ENCODE data around the gene CREBRF.
A peak's percentile ranks its signal among the peaks of the same experiment; 100 is the strongest.

DNA sequence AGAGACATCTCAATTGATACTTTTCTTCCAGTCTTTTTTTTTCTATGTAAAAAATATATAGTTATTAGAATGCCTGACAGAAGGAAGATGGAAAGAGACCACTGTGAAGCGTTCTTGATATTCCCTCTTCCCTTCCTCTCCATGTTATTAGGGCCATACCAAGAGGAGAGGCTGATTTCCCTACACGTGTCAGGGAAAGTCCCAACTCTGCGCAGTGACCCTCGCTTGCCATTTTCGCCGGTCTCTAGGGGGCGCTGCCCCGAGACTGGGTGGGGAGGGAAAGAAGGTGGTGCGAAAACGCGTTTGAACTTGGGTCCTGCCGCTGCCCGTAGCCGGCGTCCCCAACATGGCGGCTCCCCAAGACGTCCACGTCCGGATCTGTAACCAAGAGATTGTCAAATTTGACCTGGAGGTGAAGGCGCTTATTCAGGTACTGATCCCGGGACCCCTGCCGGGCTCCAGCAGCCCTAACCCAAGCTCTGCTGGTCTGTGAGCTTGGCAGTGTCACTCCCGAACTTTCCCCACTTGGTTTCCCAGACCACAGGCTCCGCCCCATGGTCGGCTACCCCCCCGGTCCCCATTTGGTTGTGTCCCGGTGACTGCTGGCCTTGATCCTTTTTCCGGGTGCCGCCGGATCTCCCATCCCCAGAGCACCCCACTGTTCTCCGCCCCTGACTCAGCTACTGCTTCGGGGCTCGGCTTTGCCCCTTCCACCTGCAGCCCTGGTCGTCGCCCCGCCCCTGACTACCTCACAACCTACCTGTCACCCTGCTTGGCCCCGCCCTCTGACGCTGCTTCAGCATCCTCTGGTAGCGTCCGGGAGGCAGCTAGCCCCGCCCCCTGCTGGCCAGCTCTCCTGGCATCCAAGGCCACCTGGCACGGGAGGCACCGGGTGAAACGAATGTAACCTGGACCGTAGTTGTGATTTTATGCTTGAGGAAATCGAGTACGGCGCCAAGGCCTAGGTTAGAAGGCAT is 88.3 kb downstream of the CREBRF start, which contains the start of gene BNIP1:
- TF ChIP-seq, protein P1, sequence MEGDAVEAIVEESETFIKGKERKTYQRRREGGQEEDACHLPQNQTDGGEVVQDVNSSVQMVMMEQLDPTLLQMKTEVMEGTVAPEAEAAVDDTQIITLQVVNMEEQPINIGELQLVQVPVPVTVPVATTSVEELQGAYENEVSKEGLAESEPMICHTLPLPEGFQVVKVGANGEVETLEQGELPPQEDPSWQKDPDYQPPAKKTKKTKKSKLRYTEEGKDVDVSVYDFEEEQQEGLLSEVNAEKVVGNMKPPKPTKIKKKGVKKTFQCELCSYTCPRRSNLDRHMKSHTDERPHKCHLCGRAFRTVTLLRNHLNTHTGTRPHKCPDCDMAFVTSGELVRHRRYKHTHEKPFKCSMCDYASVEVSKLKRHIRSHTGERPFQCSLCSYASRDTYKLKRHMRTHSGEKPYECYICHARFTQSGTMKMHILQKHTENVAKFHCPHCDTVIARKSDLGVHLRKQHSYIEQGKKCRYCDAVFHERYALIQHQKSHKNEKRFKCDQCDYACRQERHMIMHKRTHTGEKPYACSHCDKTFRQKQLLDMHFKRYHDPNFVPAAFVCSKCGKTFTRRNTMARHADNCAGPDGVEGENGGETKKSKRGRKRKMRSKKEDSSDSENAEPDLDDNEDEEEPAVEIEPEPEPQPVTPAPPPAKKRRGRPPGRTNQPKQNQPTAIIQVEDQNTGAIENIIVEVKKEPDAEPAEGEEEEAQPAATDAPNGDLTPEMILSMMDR (IDR thresholded peaks at IDR 0.05; ENCODE audit: borderline replicate concordance, extremely low read depth, low read length, poor library complexity, severe bottlenecking), result peak; percentile 98
- TF ChIP-seq EZH2 (IDR thresholded peaks at IDR 0.05; ENCODE audit: borderline replicate concordance, low read depth, low read length, severe bottlenecking), result no peak
